ENCODE results near the gene DESI2.

DNA sequence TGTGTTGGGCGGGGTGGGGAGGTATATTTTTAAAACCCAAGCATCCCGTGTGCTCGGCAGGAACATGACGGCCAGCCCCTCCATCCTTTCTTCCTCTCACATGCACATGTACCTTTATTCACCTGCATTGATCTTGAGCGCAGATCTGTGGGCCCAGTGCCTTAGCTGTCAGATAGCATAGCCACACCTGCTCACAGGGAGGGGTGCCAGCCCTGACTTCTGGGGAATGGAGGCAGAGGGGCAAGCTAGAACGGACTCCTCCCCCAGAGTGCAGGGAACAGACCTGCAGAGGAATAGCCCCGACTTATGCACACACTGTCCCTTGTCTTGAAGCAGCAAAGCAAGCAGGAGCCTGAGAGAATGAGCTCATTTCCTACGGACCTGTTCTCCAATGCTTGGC is 56.1 kb downstream of the DESI2 start:
- TF ChIP-seq POLR2A (IDR thresholded peaks at IDR 0.05), result no peak
- TF ChIP-seq, protein P1, sequence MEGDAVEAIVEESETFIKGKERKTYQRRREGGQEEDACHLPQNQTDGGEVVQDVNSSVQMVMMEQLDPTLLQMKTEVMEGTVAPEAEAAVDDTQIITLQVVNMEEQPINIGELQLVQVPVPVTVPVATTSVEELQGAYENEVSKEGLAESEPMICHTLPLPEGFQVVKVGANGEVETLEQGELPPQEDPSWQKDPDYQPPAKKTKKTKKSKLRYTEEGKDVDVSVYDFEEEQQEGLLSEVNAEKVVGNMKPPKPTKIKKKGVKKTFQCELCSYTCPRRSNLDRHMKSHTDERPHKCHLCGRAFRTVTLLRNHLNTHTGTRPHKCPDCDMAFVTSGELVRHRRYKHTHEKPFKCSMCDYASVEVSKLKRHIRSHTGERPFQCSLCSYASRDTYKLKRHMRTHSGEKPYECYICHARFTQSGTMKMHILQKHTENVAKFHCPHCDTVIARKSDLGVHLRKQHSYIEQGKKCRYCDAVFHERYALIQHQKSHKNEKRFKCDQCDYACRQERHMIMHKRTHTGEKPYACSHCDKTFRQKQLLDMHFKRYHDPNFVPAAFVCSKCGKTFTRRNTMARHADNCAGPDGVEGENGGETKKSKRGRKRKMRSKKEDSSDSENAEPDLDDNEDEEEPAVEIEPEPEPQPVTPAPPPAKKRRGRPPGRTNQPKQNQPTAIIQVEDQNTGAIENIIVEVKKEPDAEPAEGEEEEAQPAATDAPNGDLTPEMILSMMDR (IDR thresholded peaks at IDR 0.05 in 8 of 11, conservative IDR thresholded peaks at IDR 0.05 in 3 of 11), result no peak

Data from spleen (tissue), 7 donors.